Lower lobe of right lung (tissue), 2 donors: ENCODE measurements around the gene CNN2. TPM values are rescaled to one million over a fixed set of nuclear protein-coding genes. Genes with fewer than 3 reads are reported as not detected.

ENCODE experiments used
- ATAC-seq, 2 donors: fragments of 200-7000 bp; cut with Tn5 transposase; one replicate each; pipeline ENCODE4 v1.9.1; 2020 to 2022; ENCODE audit warnings: mild to moderate bottlenecking in 2 of 2, moderate library complexity in 2 of 2
- DNase-seq: peaks from one replicate; pipeline ENCODE4 v3.0.0-alpha.2; 2020
- H3K27ac ChIP-seq: fragments of 200-600 bp; one replicate; pipeline ENCODE4 v1.8.0; 2022
- H3K27me3 ChIP-seq: fragments of 200-600 bp; one replicate; pipeline ENCODE4 v1.8.0; 2022; ENCODE audit warnings: low read depth
- H3K36me3 ChIP-seq: fragments of 200-600 bp; one replicate; pipeline ENCODE4 v1.8.0; 2022; ENCODE audit warnings: mild to moderate bottlenecking
- H3K4me1 ChIP-seq: fragments of 200-600 bp; one replicate; pipeline ENCODE4 v1.8.0; 2022
- H3K4me3 ChIP-seq: fragments of 200-600 bp; one replicate; pipeline ENCODE4 v1.8.0; 2022; ENCODE audit warnings: mild to moderate bottlenecking
- H3K9me3 ChIP-seq: fragments of 200-600 bp; one replicate; pipeline ENCODE4 v1.8.0; 2022
- CTCF ChIP-seq: fragments of 200-600 bp; IDR thresholded peaks from one replicate; pipeline ENCODE4 v1.8.0; 2022; ENCODE audit warnings: antibody characterized with exemption, mild to moderate bottlenecking
- intact Hi-C: fragments of 100-400 bp; cut with DNase I; formaldehyde crosslinking; loops from one replicate; pipeline ENCODE4 v1.11.0; 2022
- total RNA-seq: library from RNA; stranded (reverse); fragmentation: NEBNext Ultra II Directional; extraction: Animal tissue kit (Norgen Biotek cat#: 25700); gene quantifications from one replicate; pipeline ENCODE4 v1.2.1, GENCODE V29; 2021
- donor health status: DM: no; HTN: yes; CAD: no; lungs with severe emphysema.

CNN2 gene
- total RNA-seq, 1 donor from 2014 or later, result 158 TPM

- peak within 1 kb of the TSS; percentile 91 for H3K4me3 ChIP-seq
- peak within 1 kb of the TSS; percentile 91 for H3K27ac ChIP-seq
- peaks cover 19% of the 10 kb centered on the region for H3K36me3 ChIP-seq
- ATAC-seq (peak; percentile 93 to 97), DNase-seq (peak; percentile 96)
- H3K4me1 ChIP-seq, result peaks cover 33% of the 10 kb centered on the region
- TF ChIP-seq CTCF, result peak; percentile 49
- no peaks in the 10 kb centered on the region for H3K9me3 ChIP-seq
- intact Hi-C loops, result loop anchor here (5.0 to 10.0 kb wide), 2 partner anchors 62 to 210 kb away; no protein-coding TSS in a partner anchor
- H3K27me3 ChIP-seq, result no peaks in the 10 kb centered on the region
These were observed 42.0 kb upstream of the CNN2 start, which contains the start of gene WDR18 for GRCh38 chr19:984165-984967. Gene WDR18, plus strand, starts transcription at chr19:984345. Its CDS starts 9 bp downstream, at chr19:984354.

GRCh38 chr19:986083-986482 is 40.3 kb upstream of the CNN2 start:
- H3K4me1 ChIP-seq, result peaks cover 25% of the 10 kb centered on the region
- intact Hi-C loops, result loop anchor here (10.0 kb wide), 1 partner anchor 211 kb away; no protein-coding TSS in a partner anchor
- H3K36me3 ChIP-seq, result peaks cover 32% of the 10 kb centered on the region
- no peak for TF ChIP-seq CTCF
- no peak for ATAC-seq
- DNase-seq, result peak; percentile 43
- no peaks in the 10 kb centered on the region for H3K9me3 ChIP-seq
- H3K4me3 ChIP-seq, result no peak overlapping the region
- no peak overlapping the region for H3K27ac ChIP-seq
- no peaks in the 10 kb centered on the region for H3K27me3 ChIP-seq

GRCh38 chr19:988081-988480 is 38.3 kb upstream of the CNN2 start:
- H3K4me3 ChIP-seq, result no peak overlapping the region
- DNase-seq (no peak), ATAC-seq (no peak)
- H3K27ac ChIP-seq, result no peak overlapping the region
- H3K27me3 ChIP-seq, result no peaks in the 10 kb centered on the region
- intact Hi-C loops, result loop anchor here (10.0 kb wide), 1 partner anchor 213 kb away; no protein-coding TSS in a partner anchor
- peaks cover 17% of the 10 kb centered on the region for H3K4me1 ChIP-seq
- no peak for TF ChIP-seq CTCF
- H3K9me3 ChIP-seq, result no peaks in the 10 kb centered on the region
- peaks cover 43% of the 10 kb centered on the region for H3K36me3 ChIP-seq

GRCh38 chr19:988510-988909 is 37.9 kb upstream of the CNN2 start:
- H3K4me3 ChIP-seq, result no peak overlapping the region
- intact Hi-C loops, result loop anchor here (10.0 kb wide), 1 partner anchor 214 kb away; no protein-coding TSS in a partner anchor
- DNase-seq, result peak; percentile 39
- H3K27ac ChIP-seq, result no peak overlapping the region
- peaks cover 12% of the 10 kb centered on the region for H3K4me1 ChIP-seq
- TF ChIP-seq CTCF, result no peak
- H3K36me3 ChIP-seq, result peaks cover 46% of the 10 kb centered on the region
- H3K27me3 ChIP-seq, result no peaks in the 10 kb centered on the region
- ATAC-seq, result no peak
- H3K9me3 ChIP-seq, result no peaks in the 10 kb centered on the region

GRCh38 chr19:989381-990081 is 36.9 kb upstream of the CNN2 start:
- no peak for TF ChIP-seq CTCF
- ATAC-seq (no peak), DNase-seq (no peak)
- Histone ChIP-seq H3K4me3 (no peak overlapping the region), H3K27me3 (no peaks in the 10 kb centered on the region), H3K9me3 (no peaks in the 10 kb centered on the region), H3K27ac (no peak overlapping the region), H3K36me3 (peaks cover 51% of the 10 kb centered on the region), H3K4me1 (peaks cover 7% of the 10 kb centered on the region)
- intact Hi-C loops, result loop anchor here (10.0 kb wide), 1 partner anchor 215 kb away; no protein-coding TSS in a partner anchor
